Measurements from ENCODE around the gene RAPGEF4.
A peak's percentile ranks its signal among the peaks of the same experiment; 100 is the strongest.

DNA sequence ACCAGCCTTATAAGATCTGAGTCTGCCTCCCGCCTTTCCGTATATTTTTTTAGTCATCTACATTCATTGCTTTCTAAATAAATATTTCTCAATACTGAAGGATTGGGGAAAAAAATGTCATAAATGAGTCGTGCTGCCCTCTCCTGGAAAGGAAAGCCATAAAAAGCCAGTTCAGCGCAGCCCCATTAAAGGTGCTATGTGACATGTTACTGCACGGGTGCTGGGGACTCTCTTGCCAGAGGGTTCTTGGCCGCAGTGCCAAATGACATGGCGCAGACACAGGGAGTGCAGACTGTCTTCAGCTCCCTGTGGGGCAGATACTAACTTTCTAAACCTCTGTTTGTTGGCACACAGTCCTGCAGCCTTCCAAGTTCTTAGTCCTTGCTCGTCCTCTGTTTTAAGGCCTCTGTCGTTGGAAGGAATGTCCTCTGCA is 286.3 kb downstream of the RAPGEF4 start:
- TF ChIP-seq, protein P1, sequence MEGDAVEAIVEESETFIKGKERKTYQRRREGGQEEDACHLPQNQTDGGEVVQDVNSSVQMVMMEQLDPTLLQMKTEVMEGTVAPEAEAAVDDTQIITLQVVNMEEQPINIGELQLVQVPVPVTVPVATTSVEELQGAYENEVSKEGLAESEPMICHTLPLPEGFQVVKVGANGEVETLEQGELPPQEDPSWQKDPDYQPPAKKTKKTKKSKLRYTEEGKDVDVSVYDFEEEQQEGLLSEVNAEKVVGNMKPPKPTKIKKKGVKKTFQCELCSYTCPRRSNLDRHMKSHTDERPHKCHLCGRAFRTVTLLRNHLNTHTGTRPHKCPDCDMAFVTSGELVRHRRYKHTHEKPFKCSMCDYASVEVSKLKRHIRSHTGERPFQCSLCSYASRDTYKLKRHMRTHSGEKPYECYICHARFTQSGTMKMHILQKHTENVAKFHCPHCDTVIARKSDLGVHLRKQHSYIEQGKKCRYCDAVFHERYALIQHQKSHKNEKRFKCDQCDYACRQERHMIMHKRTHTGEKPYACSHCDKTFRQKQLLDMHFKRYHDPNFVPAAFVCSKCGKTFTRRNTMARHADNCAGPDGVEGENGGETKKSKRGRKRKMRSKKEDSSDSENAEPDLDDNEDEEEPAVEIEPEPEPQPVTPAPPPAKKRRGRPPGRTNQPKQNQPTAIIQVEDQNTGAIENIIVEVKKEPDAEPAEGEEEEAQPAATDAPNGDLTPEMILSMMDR (IDR thresholded peaks at IDR 0.05; ENCODE audit: control extremely low read depth in 1 of 3, insufficient read depth in 1 of 3, low read depth in 1 of 3, low read length in 3 of 3), result peak in 2 of 3 experiments; percentile 14 to 31; a peak in 2 of 4 replicates
- TF ChIP-seq ZNF274 (IDR thresholded peaks at IDR 0.05; ENCODE audit: borderline replicate concordance, extremely low read depth, low read length), result no peak
- TF ChIP-seq, protein P2, sequence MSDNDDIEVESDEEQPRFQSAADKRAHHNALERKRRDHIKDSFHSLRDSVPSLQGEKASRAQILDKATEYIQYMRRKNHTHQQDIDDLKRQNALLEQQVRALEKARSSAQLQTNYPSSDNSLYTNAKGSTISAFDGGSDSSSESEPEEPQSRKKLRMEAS (IDR thresholded peaks at IDR 0.05), result no peak
- TF ChIP-seq CHD1 (IDR thresholded peaks at IDR 0.05; ENCODE audit: low read depth, low read length), result no peak
- TF ChIP-seq SP2 (IDR thresholded peaks at IDR 0.05; ENCODE audit: low read length), result no peak
- TF ChIP-seq SIN3A (conservative IDR thresholded peaks at IDR 0.05 in 1 of 2, IDR thresholded peaks at IDR 0.05 in 1 of 2; ENCODE audit: low read depth in 1 of 2, low read length in 2 of 2), result no peak
- TF ChIP-seq RXRA (IDR thresholded peaks at IDR 0.05; ENCODE audit: insufficient read depth, low read depth, low read length), result no peak
- no peak for TF ChIP-seq TEAD4 (IDR thresholded peaks at IDR 0.05; ENCODE audit: low read depth, low read length)
- TF ChIP-seq CREB1 (IDR thresholded peaks at IDR 0.05), result no peak
- TF ChIP-seq RAD21 (IDR thresholded peaks at IDR 0.05 in 1 of 2, conservative IDR thresholded peaks at IDR 0.05 in 1 of 2; ENCODE audit: low read depth in 2 of 2, low read length in 2 of 2), result peak in 1 of 2 experiments; percentile 13; a peak in 1 of 4 replicates
- no peak for TF ChIP-seq SP1 (IDR thresholded peaks at IDR 0.05; ENCODE audit: low read depth, low read length)
- no peak for TF ChIP-seq RFX5 (IDR thresholded peaks at IDR 0.05; ENCODE audit: borderline replicate concordance, low read depth, low read length)
- no peak for TF ChIP-seq EZH2 (IDR thresholded peaks at IDR 0.05; ENCODE audit: low read depth, low read length, severe bottlenecking)

Measured in H1 (cell line).